CD4-positive, alpha-beta memory T cell (primary cell): Measurements from ENCODE around the gene SYNGR1. TPM values are rescaled to one million over a fixed set of nuclear protein-coding genes. Genes with fewer than 3 reads are reported as not detected.
"Not testable (repeated sequence)": the region's sequence is repeated elsewhere in the genome, so short reads cannot be mapped to it uniquely, and the experiment has no call there.

Experiments
- CTCF ChIA-PET: fragments of 350-600 bp; sonication (Branson Sonifier 250); formaldehyde crosslinking; loops from one replicate; lab custom pipeline; 2021; ENCODE audit warnings: inconsistent platforms; ENCODE audit not compliant: partially characterized antibody; lab: Charles Lee
- POLR2A ChIA-PET: fragments of 350-600 bp; sonication (Branson Sonifier 250); formaldehyde crosslinking; loops from one replicate; lab custom pipeline; 2021; ENCODE audit not compliant: partially characterized antibody; lab: Charles Lee
- DNase-seq, 5 donors: peaks; one replicate each; pipeline versions ENCODE4 v3.0.0 to v3.0.0-alpha.2; 2020 to 2022; ENCODE audit warnings: mixed read lengths in 1 of 5
- H3K27ac ChIP-seq: one replicate; pipeline ENCODE4 v1.7.0; 2013; ENCODE audit warnings: low read depth, low read length
- H3K27me3 ChIP-seq: 2 replicates; pipeline ENCODE4 v1.7.0; 2013; ENCODE audit warnings: mild to moderate bottlenecking, low read length, moderate library complexity; ENCODE audit not compliant: insufficient read depth
- H3K36me3 ChIP-seq: 2 replicates; pipeline ENCODE4 v1.7.0; 2013; ENCODE audit warnings: mild to moderate bottlenecking, low read length, moderate library complexity; ENCODE audit not compliant: insufficient read depth
- H3K4me1 ChIP-seq: 2 replicates; pipeline ENCODE4 v1.7.0; 2013; ENCODE audit warnings: mild to moderate bottlenecking, low read length, moderate library complexity; ENCODE audit not compliant: insufficient read depth
- H3K4me3 ChIP-seq, 2 donors: one replicate each; pipeline ENCODE4 v1.7.0; 2013; ENCODE audit warnings: low read length in 2 of 2, mild to moderate bottlenecking in 1 of 2
- H3K9me3 ChIP-seq, 2 donors: one replicate each; pipeline ENCODE4 v1.7.0; 2013; ENCODE audit warnings: low read length in 2 of 2, control low read depth in 1 of 2; ENCODE audit not compliant: control insufficient read depth in 1 of 2
- H3K27ac Mint-ChIP-seq, 7 donors: one replicate each; pipeline ENCODE4 v1.8.0; 2020 to 2021; ENCODE audit warnings: mixed read lengths in 7 of 7, mild to moderate bottlenecking in 6 of 7, inconsistent platforms in 3 of 7, moderate library complexity in 3 of 7
- H3K27me3 Mint-ChIP-seq, 2 donors: one replicate each; pipeline ENCODE4 v1.8.0; 2020 to 2021; ENCODE audit warnings: mixed read lengths in 2 of 2
- H3K36me3 Mint-ChIP-seq, 2 donors: one replicate each; pipeline ENCODE4 v1.8.0; 2020 to 2021; ENCODE audit warnings: mixed read lengths in 2 of 2, inconsistent platforms in 1 of 2, mild to moderate bottlenecking in 1 of 2
- H3K4me1 Mint-ChIP-seq, 4 donors: one replicate each; pipeline ENCODE4 v1.8.0; 2020 to 2021; ENCODE audit warnings: mixed read lengths in 4 of 4, mild to moderate bottlenecking in 1 of 4
- H3K4me3 Mint-ChIP-seq, 8 donors: one replicate each; pipeline ENCODE4 v1.8.0; 2020 to 2021; ENCODE audit warnings: mixed read lengths in 8 of 8, mild to moderate bottlenecking in 7 of 8, moderate library complexity in 6 of 8, inconsistent platforms in 3 of 8
- H3K9me3 Mint-ChIP-seq, 8 donors: one replicate each; pipeline ENCODE4 v1.8.0; 2020 to 2021; ENCODE audit warnings: mixed read lengths in 8 of 8, mild to moderate bottlenecking in 5 of 8, inconsistent platforms in 3 of 8, moderate library complexity in 1 of 8
- intact Hi-C: fragments of 100-400 bp; cut with micrococcal nuclease; formaldehyde crosslinking; loops from one replicate; pipeline ENCODE4 v1.15.1; 2023
- polyA plus RNA-seq, 2 donors: library from polyadenylated mRNA; unstranded; fragments of 300-500 nt; fragmentation: Illumina TruSeq; gene quantifications; one replicate each; pipeline ENCODE4 v1.2.3, GENCODE V29; 2021
- total RNA-seq, 2 experiments: library from RNA; stranded (reverse); gene quantifications; one replicate each; pipeline ENCODE4 v1.2.3, GENCODE V29; 2021

SYNGR1 gene
- total and polyA plus RNA-seq, 4 experiments from 2014 or later: 0.30 to 0.62 TPM; not detected in 2

GRCh38 chr22:39356464-39356863 is 6.7 kb downstream of the SYNGR1 start:
- Mint-ChIP-seq H3K9me3 (no peaks in the 10 kb centered on the region), H3K4me3 (no peak overlapping the region), H3K27me3 (peaks cover 0 to 5% of the 10 kb centered on the region in 2 donors), H3K36me3 (no peaks in the 10 kb centered on the region), H3K27ac (no peak overlapping the region), H3K4me1 (peaks cover 0 to 5% (median 1%) of the 10 kb centered on the region in 4 donors)
- H3K27ac ChIP-seq: no peak overlapping the region
- no peaks in the 10 kb centered on the region for H3K9me3 ChIP-seq
- no peaks in the 10 kb centered on the region for H3K36me3 ChIP-seq
- no peaks in the 10 kb centered on the region for H3K4me1 ChIP-seq
- DNase-seq: no peak
- H3K27me3 ChIP-seq: no peaks in the 10 kb centered on the region
- POLR2A ChIA-PET: no interaction called here
- no peak overlapping the region for H3K4me3 ChIP-seq
- intact Hi-C loops: no loop called here
- CTCF ChIA-PET: no interaction called here

GRCh38 chr22:39357110-39358108 is 7.6 kb downstream of the SYNGR1 start:
- H3K4me3 Mint-ChIP-seq, H3K36me3 ChIP-seq, H3K4me3 ChIP-seq, H3K27me3 ChIP-seq, H3K27ac ChIP-seq, H3K9me3 Mint-ChIP-seq, H3K27ac Mint-ChIP-seq, intact Hi-C loops, POLR2A ChIA-PET, H3K27me3 Mint-ChIP-seq, H3K9me3 ChIP-seq, H3K4me1 Mint-ChIP-seq, DNase-seq, H3K4me1 ChIP-seq, H3K36me3 Mint-ChIP-seq: not testable (repeated sequence)
- CTCF ChIA-PET: interaction anchor here (1.2 kb wide), 1 partner anchor 159 kb away, joined by 4 read pairs; no protein-coding TSS in a partner anchor

- H3K36me3 Mint-ChIP-seq, H3K4me1 ChIP-seq, H3K27ac ChIP-seq, DNase-seq, H3K9me3 Mint-ChIP-seq, intact Hi-C loops, H3K4me1 Mint-ChIP-seq, H3K27me3 Mint-ChIP-seq, H3K36me3 ChIP-seq, H3K27me3 ChIP-seq, POLR2A ChIA-PET, H3K9me3 ChIP-seq, H3K4me3 Mint-ChIP-seq, H3K4me3 ChIP-seq: not testable (repeated sequence)
- CTCF ChIA-PET: interaction anchor here (1.2 kb wide), 1 partner anchor 158 kb away, joined by 4 read pairs; no protein-coding TSS in a partner anchor
- peak overlapping the region in 1 of 7 donors; percentile 5 for H3K27ac Mint-ChIP-seq
These were observed 8.4 kb downstream of the SYNGR1 start for GRCh38 chr22:39358197-39358596.

- no peak overlapping the region for H3K4me3 Mint-ChIP-seq
- ChIA-PET POLR2A (no interaction called here), CTCF (no interaction called here)
- peaks cover 0 to 3% (median 0%) of the 10 kb centered on the region in 4 donors for H3K4me1 Mint-ChIP-seq
- no peaks in the 10 kb centered on the region for H3K4me1 ChIP-seq
- no peaks in the 10 kb centered on the region for H3K9me3 ChIP-seq
- H3K4me3 ChIP-seq: no peak overlapping the region
- intact Hi-C loops: no loop called here
- H3K27ac ChIP-seq: no peak overlapping the region
- DNase-seq: no peak
- peak overlapping the region in 1 of 7 donors; percentile 86 for H3K27ac Mint-ChIP-seq
- no peaks in the 10 kb centered on the region for H3K9me3 Mint-ChIP-seq
- no peaks in the 10 kb centered on the region for H3K36me3 ChIP-seq
- H3K36me3 Mint-ChIP-seq: no peaks in the 10 kb centered on the region
- H3K27me3 ChIP-seq: no peaks in the 10 kb centered on the region
- H3K27me3 Mint-ChIP-seq: no peaks in the 10 kb centered on the region
These were observed 9.9 kb downstream of the SYNGR1 start for GRCh38 chr22:39359659-39360195.

GRCh38 chr22:39360242-39360641 is 10.5 kb downstream of the SYNGR1 start:
- H3K4me3 Mint-ChIP-seq: no peak overlapping the region
- POLR2A ChIA-PET: no interaction called here
- no peaks in the 10 kb centered on the region for H3K36me3 Mint-ChIP-seq
- H3K9me3 Mint-ChIP-seq: no peaks in the 10 kb centered on the region
- H3K36me3 ChIP-seq: no peaks in the 10 kb centered on the region
- peaks cover 0 to 3% (median 0%) of the 10 kb centered on the region in 4 donors for H3K4me1 Mint-ChIP-seq
- CTCF ChIA-PET: no interaction called here
- no peaks in the 10 kb centered on the region for H3K27me3 Mint-ChIP-seq
- DNase-seq: no peak
- no peaks in the 10 kb centered on the region for H3K27me3 ChIP-seq
- no peak overlapping the region for H3K4me3 ChIP-seq
- H3K27ac Mint-ChIP-seq: peak overlapping the region in 2 of 7 donors; percentile 44 to 53
- intact Hi-C loops: no loop called here
- no peaks in the 10 kb centered on the region for H3K9me3 ChIP-seq
- no peaks in the 10 kb centered on the region for H3K4me1 ChIP-seq
- no peak overlapping the region for H3K27ac ChIP-seq

- H3K27ac Mint-ChIP-seq: peak overlapping the region in 1 of 7 donors; percentile 43
- Histone ChIP-seq H3K27ac (no peak overlapping the region), H3K4me3 (no peak overlapping the region), H3K36me3 (no peaks in the 10 kb centered on the region), H3K4me1 (no peaks in the 10 kb centered on the region), H3K27me3 (no peaks in the 10 kb centered on the region), H3K9me3 (no peaks in the 10 kb centered on the region)
- peaks cover 0 to 3% (median 0%) of the 10 kb centered on the region in 4 donors for H3K4me1 Mint-ChIP-seq
- no peaks in the 10 kb centered on the region for H3K36me3 Mint-ChIP-seq
- POLR2A ChIA-PET: no interaction called here
- no peak overlapping the region for H3K4me3 Mint-ChIP-seq
- no peaks in the 10 kb centered on the region for H3K27me3 Mint-ChIP-seq
- intact Hi-C loops: no loop called here
- no peak for DNase-seq
- no peaks in the 10 kb centered on the region for H3K9me3 Mint-ChIP-seq
- CTCF ChIA-PET: no interaction called here
These were observed 11.1 kb downstream of the SYNGR1 start for GRCh38 chr22:39360674-39361413.

GRCh38 chr22:39361496-39361895 is 11.7 kb downstream of the SYNGR1 start:
- H3K9me3 Mint-ChIP-seq: no peaks in the 10 kb centered on the region
- Histone ChIP-seq H3K4me3 (no peak overlapping the region), H3K9me3 (no peaks in the 10 kb centered on the region), H3K36me3 (no peaks in the 10 kb centered on the region), H3K27me3 (no peaks in the 10 kb centered on the region), H3K4me1 (no peaks in the 10 kb centered on the region), H3K27ac (no peak overlapping the region)
- CTCF ChIA-PET: no interaction called here
- intact Hi-C loops: no loop called here
- POLR2A ChIA-PET: no interaction called here
- H3K4me3 Mint-ChIP-seq: no peak overlapping the region
- DNase-seq: no peak
- no peaks in the 10 kb centered on the region for H3K36me3 Mint-ChIP-seq
- H3K4me1 Mint-ChIP-seq: peaks cover 0 to 3% (median 0%) of the 10 kb centered on the region in 4 donors
- H3K27me3 Mint-ChIP-seq: no peaks in the 10 kb centered on the region
- no peak overlapping the region for H3K27ac Mint-ChIP-seq
